NB4 (cell line): ENCODE measurements around the gene ABCA4.

Source experiments
- DNase-seq: peaks from one replicate; pipeline ENCODE4 v3.0.0; 2010; ENCODE audit warnings: low read depth
- H3K4me3 ChIP-seq: one replicate; pipeline ENCODE4 v1.5.1; 2011; ENCODE audit warnings: mild to moderate bottlenecking, low read depth, low read length, moderate library complexity
- CTCF ChIP-seq: IDR thresholded peaks from one replicate; pipeline ENCODE4 v1.5.1; 2012; ENCODE audit warnings: low read depth, low read length
- MAX ChIP-seq: IDR thresholded peaks from 2 replicates; pipeline ENCODE4 v1.6.1; 2011; ENCODE audit warnings: low read depth, low read length
- MYC ChIP-seq: IDR thresholded peaks from 2 replicates; pipeline ENCODE4 v1.6.1; 2011; ENCODE audit warnings: low read depth, low read length
- POLR2A ChIP-seq: IDR thresholded peaks from 2 replicates; pipeline ENCODE4 v1.6.1; 2011; ENCODE audit warnings: mild to moderate bottlenecking; ENCODE audit not compliant: insufficient read length; ENCODE audit errors: extremely low read depth

Gene ABCA4

GRCh38 chr1:93976291-93976690 lies 144.7 kb downstream of the ABCA4 start:
- DNase-seq = no peak
- no peak for TF ChIP-seq POLR2A
- TF ChIP-seq CTCF = no peak
- no peak for TF ChIP-seq MAX
- no peak for TF ChIP-seq MYC
- H3K4me3 ChIP-seq = no peak overlapping the region

- TF ChIP-seq MAX (no peak), POLR2A (no peak), MYC (no peak), CTCF (no peak)
- no peak for DNase-seq
- no peak overlapping the region for H3K4me3 ChIP-seq
Observed at GRCh38 chr1:93972341-93972740, 148.6 kb downstream of the ABCA4 start.

- DNase-seq = no peak
- TF ChIP-seq POLR2A (no peak), MAX (no peak), CTCF (no peak), MYC (no peak)
- no peak overlapping the region for H3K4me3 ChIP-seq
Observed at GRCh38 chr1:93969887-93970286, 151.1 kb downstream of the ABCA4 start.

- DNase-seq = no peak
- TF ChIP-seq CTCF (no peak), MAX (no peak), MYC (no peak), POLR2A (no peak)
Observed at GRCh38 chr1:93969371-93969770, 151.6 kb downstream of the ABCA4 start.

GRCh38 chr1:93967306-93967705 lies 153.6 kb downstream of the ABCA4 start:
- TF ChIP-seq MYC (no peak), CTCF (no peak), MAX (no peak), POLR2A (no peak)
- H3K4me3 ChIP-seq = no peak overlapping the region
- no peak for DNase-seq

More at GRCh38 chr1:93969371-93969770, 151.6 kb downstream of the ABCA4 start:
- H3K4me3 ChIP-seq = no peak overlapping the region

GRCh38 chr1:93965888-93966287 lies 155.1 kb downstream of the ABCA4 start:
- no peak overlapping the region for H3K4me3 ChIP-seq
- TF ChIP-seq POLR2A (no peak), CTCF (no peak), MAX (no peak), MYC (no peak)
- no peak for DNase-seq
